ENCODE data around the gene UNC5B. TPM values are rescaled to one million over a fixed set of nuclear protein-coding genes. Genes with fewer than 3 reads are reported as not detected.

Gene UNC5B
- total RNA-seq, 2 experiments from 2014 or later, result 0.07 TPM

DNA sequence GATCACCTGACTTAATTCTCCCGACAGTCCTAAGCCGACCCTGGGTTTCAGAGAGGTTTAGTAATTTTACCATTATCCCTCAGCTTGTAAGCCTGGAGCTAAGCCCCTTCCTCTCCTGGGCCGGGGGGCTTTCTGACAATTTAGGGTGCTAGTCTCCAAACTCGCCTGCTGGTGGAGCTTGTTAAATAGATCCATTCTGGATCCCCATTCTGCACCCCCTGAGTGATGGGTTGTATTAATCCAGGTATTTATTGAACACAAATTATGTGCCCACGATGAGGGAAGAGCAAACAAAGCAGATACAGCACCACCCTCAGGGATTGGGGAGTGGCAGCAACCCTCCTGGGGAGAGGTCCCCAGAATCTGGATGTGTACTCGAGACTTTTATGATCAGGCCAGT is 105.4 kb downstream of the UNC5B start:
- ChIA-PET POLR2A (interaction anchor here (0.9 to 1.2 kb wide), 2 partner anchors 8 to 11 kb away, joined by 3 read pairs; no protein-coding TSS in a partner anchor), CTCF (interaction anchor here (1.4 to 3.1 kb wide), 3 partner anchors 60 to 390 kb away, joined by 3 to 12 read pairs (median 6); no protein-coding TSS in a partner anchor)
- Mint-ChIP-seq H3K36me3 (ENCODE audit: low read depth) (no peaks in the 10 kb centered on the region), H3K4me1 (ENCODE audit: low read depth) (peaks cover 33% of the 10 kb centered on the region), H3K9me3 (no peaks in the 10 kb centered on the region), H3K27me3 (peaks cover 5% of the 10 kb centered on the region), H3K4me3 (no peak overlapping the region), H3K27ac (no peak overlapping the region)
- no peak for DNase-seq
- ATAC-seq, result no peak
- intact Hi-C loops (cut with micrococcal nuclease), result loop anchor here (5.0 kb wide), 1 partner anchor 60 kb away; no protein-coding TSS in a partner anchor
- no peak for TF ChIP-seq CTCF (IDR thresholded peaks at IDR 0.05)

DNA sequence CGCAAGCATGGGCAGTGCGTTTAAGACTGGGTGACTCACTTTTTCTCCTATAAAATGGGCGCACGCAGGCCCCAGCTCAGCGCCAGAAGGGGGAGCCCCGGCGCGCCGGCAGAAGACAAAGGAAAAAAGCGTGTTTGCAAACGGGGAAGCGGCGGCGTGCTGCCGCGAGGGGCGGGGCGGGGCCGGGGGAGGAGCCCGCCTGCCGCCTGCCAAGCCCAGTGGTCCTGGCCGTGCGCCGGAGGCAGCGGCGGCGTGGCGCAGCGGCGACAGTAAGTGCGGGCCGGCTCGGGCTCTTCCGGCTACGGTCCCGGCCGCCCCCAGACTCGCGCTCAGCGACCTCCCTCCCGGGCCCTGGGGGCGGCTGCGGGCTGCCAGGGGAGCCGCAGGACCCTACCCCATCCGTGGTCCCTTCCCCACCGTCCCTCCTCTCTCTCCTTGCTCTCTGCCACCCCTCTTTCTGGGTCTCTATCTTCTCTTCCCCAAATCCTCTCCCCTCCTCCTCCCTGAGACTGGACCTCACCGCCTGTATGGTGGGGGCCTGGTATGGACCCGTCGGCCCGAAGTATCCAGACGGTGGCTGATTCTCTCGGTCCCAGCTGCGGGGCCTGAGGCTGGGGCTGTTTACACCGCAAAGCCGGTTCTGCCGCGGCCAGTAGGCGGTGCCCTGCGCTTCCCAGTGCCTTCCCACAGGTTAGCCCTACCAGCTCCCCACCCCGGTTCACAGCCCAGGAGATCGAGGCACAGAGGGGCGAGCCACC is 106.9 kb downstream of the UNC5B start, which contains the start of gene SLC29A3:
Gene SLC29A3 (plus strand): TSS at position 218 of the 758 bp plus-strand sequence. CDS start 51 bp downstream, at position 269.
- H3K4me1 Mint-ChIP-seq (ENCODE audit: low read depth), result peaks cover 41% of the 10 kb centered on the region
- POLR2A ChIA-PET, result interaction anchor here (0.6 to 1.4 kb wide), 5 partner anchors 58 to 510 kb away, joined by 3 read pairs; no protein-coding TSS in a partner anchor
- ATAC-seq, result peak; percentile 90

DNA sequence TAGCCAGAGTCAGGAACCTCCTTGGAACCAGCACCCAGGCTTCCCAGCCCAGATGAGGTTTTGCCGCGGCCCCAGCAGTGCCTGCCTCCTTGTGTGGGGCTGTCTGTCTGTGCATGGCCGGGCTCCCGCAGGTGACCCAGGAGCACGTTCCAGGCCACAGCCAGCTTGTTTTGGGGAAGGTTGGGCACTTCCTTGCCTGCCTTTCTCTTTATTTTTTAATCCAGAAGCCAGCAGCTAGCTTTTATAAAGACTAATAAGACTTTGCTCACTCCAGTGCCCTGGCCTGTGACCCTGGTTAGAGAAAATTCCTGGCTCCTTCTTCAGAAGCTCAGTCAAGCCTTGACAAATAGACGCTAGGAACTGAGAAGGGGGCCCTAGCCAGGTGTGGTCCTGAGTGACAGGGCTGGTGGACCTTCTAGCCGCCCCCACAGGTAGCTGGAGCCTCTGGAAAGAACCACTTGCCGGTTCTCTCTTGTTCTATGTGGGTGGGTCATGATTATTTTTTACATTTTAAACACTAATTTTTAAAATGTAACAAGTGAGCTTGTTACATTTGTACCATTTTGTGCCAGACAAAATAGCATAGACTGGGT is 107.5 kb downstream of the UNC5B start:
- POLR2A ChIA-PET, result interaction anchor here (0.8 to 1.1 kb wide), 2 partner anchors 31 to 57 kb away, joined by 3 read pairs; no protein-coding TSS in a partner anchor
- Mint-ChIP-seq H3K9me3 (no peaks in the 10 kb centered on the region), H3K4me3 (peak overlapping the region; percentile 89), H3K36me3 (ENCODE audit: low read depth) (peaks cover 15% of the 10 kb centered on the region), H3K27ac (peak overlapping the region; percentile 81), H3K27me3 (no peaks in the 10 kb centered on the region), H3K4me1 (ENCODE audit: low read depth) (peaks cover 41% of the 10 kb centered on the region)
- intact Hi-C loops (cut with micrococcal nuclease), result loop anchor here (5.0 kb wide), 1 partner anchor 57 kb away; no protein-coding TSS in a partner anchor
- ATAC-seq (no peak), DNase-seq (no peak)
- TF ChIP-seq CTCF (IDR thresholded peaks at IDR 0.05), result no peak
- CTCF ChIA-PET, result interaction anchor here (1.0 to 3.1 kb wide), 6 partner anchors 10 to 388 kb away, joined by 3 to 12 read pairs (median 4); no protein-coding TSS in a partner anchor

More for the DNA sequence above, 106.9 kb downstream of the UNC5B start, which contains the start of gene SLC29A3:
- intact Hi-C loops (cut with micrococcal nuclease), result loop anchor here (5.0 kb wide), 1 partner anchor 58 kb away; no protein-coding TSS in a partner anchor
- peak within 1 kb of the TSS; percentile 89 for H3K4me3 Mint-ChIP-seq
- peak; percentile 93 for DNase-seq
- H3K36me3 Mint-ChIP-seq (ENCODE audit: low read depth), result peaks cover 10% of the 10 kb centered on the region
- CTCF ChIA-PET, result interaction anchor here (1.0 to 3.1 kb wide), 8 partner anchors 32 to 388 kb away, joined by 3 to 12 read pairs (median 4); no protein-coding TSS in a partner anchor
- peak within 1 kb of the TSS; percentile 81 for H3K27ac Mint-ChIP-seq
- H3K9me3 Mint-ChIP-seq, result no peaks in the 10 kb centered on the region
- no peak for TF ChIP-seq CTCF (IDR thresholded peaks at IDR 0.05)
- H3K27me3 Mint-ChIP-seq, result no peaks in the 10 kb centered on the region

DNA sequence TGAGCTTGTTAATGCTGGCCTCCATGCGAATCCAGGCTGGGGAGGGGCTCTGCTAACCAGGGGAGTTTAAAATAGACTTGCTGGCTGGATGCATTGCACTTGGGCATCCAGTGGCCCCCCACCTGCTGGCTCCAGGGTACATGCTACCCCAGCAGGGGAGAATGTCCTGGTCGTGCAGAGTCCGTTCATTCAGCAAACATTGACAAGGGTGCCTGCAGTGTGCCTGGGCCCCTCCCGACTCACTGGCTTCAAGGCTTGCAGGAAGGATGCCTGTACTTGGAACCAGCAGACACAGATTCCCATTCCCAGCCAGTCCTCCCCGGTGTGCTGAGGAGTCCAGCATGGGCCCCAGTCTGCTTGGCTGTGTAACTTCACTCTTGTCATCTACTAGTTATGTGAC is 108.2 kb downstream of the UNC5B start:
- peaks cover 15% of the 10 kb centered on the region for H3K36me3 Mint-ChIP-seq (ENCODE audit: low read depth)
- peak overlapping the region; percentile 89 for H3K4me3 Mint-ChIP-seq
- POLR2A ChIA-PET, result interaction anchor here (0.8 to 1.1 kb wide), 2 partner anchors 30 to 57 kb away, joined by 3 read pairs; no protein-coding TSS in a partner anchor
- intact Hi-C loops (cut with micrococcal nuclease), result no loop called here
- no peak for DNase-seq
- CTCF ChIA-PET, result interaction anchor here (1.0 to 3.1 kb wide), 3 partner anchors 9 to 250 kb away, joined by 3 to 12 read pairs (median 4); no protein-coding TSS in a partner anchor
- ATAC-seq, result no peak
- H3K9me3 Mint-ChIP-seq, result no peaks in the 10 kb centered on the region
- no peak for TF ChIP-seq CTCF (IDR thresholded peaks at IDR 0.05)
- H3K27me3 Mint-ChIP-seq, result no peaks in the 10 kb centered on the region
- peaks cover 40% of the 10 kb centered on the region for H3K4me1 Mint-ChIP-seq (ENCODE audit: low read depth)
- no peak overlapping the region for H3K27ac Mint-ChIP-seq
